Measurements from ENCODE around the gene HTT.

Gene HTT

GRCh38 chr4:3276986-3277385 lies 202.5 kb downstream of the HTT start:
- no peaks in the 10 kb centered on the region for H3K9me3 ChIP-seq (replicated peaks; ENCODE audit: insufficient read depth, low read length)
- H2AFZ ChIP-seq (ENCODE audit: low read length), result no peak overlapping the region
- no peaks in the 10 kb centered on the region for H3K79me2 ChIP-seq (ENCODE audit: low read length)
- no peak for TF ChIP-seq EZH2 (optimal IDR thresholded peaks at IDR 0.05; ENCODE audit: low read depth, low read length)
- no peak for TF ChIP-seq EZH2phosphoT487 (IDR thresholded peaks at IDR 0.05; ENCODE audit: low read length)
- TF ChIP-seq, protein P1, sequence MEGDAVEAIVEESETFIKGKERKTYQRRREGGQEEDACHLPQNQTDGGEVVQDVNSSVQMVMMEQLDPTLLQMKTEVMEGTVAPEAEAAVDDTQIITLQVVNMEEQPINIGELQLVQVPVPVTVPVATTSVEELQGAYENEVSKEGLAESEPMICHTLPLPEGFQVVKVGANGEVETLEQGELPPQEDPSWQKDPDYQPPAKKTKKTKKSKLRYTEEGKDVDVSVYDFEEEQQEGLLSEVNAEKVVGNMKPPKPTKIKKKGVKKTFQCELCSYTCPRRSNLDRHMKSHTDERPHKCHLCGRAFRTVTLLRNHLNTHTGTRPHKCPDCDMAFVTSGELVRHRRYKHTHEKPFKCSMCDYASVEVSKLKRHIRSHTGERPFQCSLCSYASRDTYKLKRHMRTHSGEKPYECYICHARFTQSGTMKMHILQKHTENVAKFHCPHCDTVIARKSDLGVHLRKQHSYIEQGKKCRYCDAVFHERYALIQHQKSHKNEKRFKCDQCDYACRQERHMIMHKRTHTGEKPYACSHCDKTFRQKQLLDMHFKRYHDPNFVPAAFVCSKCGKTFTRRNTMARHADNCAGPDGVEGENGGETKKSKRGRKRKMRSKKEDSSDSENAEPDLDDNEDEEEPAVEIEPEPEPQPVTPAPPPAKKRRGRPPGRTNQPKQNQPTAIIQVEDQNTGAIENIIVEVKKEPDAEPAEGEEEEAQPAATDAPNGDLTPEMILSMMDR (IDR thresholded peaks at IDR 0.05; ENCODE audit: low read length), result no peak
- H3K4me2 ChIP-seq (ENCODE audit: low read depth, low read length), result no peak overlapping the region
- H3K27ac ChIP-seq (ENCODE audit: low read length), result no peak overlapping the region
- DNase-seq, result no peak
- no peak overlapping the region for H3K4me3 ChIP-seq (ENCODE audit: low read length)
- H3K36me3 ChIP-seq (replicated peaks; ENCODE audit: insufficient read depth, low read length), result no peaks in the 10 kb centered on the region
- H3K9ac ChIP-seq (ENCODE audit: low read length), result no peak overlapping the region
- peaks cover under 1% of the 10 kb centered on the region; the same call in 1 of the 2 replicates for H3K27me3 ChIP-seq (replicated peaks; ENCODE audit: insufficient read depth, low read length)
- no peaks in the 10 kb centered on the region for H3K4me1 ChIP-seq (ENCODE audit: low read length)
- H4K20me1 ChIP-seq (ENCODE audit: insufficient read depth, low read length), result no peaks in the 10 kb centered on the region
- H3K9me2 ChIP-seq (replicated peaks; ENCODE audit: insufficient read depth, low read length), result no peaks in the 10 kb centered on the region
- H3F3A ChIP-seq (ENCODE audit: insufficient read depth, low read length), result no peaks in the 10 kb centered on the region

GRCh38 chr4:3280466-3280865 lies 206.0 kb downstream of the HTT start:
- H3K9me2 ChIP-seq (replicated peaks; ENCODE audit: insufficient read depth, low read length), result no peaks in the 10 kb centered on the region
- H3K9me3 ChIP-seq (replicated peaks; ENCODE audit: insufficient read depth, low read length), result no peaks in the 10 kb centered on the region
- no peaks in the 10 kb centered on the region for H3F3A ChIP-seq (ENCODE audit: insufficient read depth, low read length)
- H3K4me3 ChIP-seq (ENCODE audit: low read length), result no peak overlapping the region
- no peaks in the 10 kb centered on the region for H4K20me1 ChIP-seq (ENCODE audit: insufficient read depth, low read length)
- H2AFZ ChIP-seq (ENCODE audit: low read length), result no peak overlapping the region
- H3K79me2 ChIP-seq (ENCODE audit: low read length), result no peaks in the 10 kb centered on the region
- TF ChIP-seq EZH2 (optimal IDR thresholded peaks at IDR 0.05; ENCODE audit: low read depth, low read length), result no peak
- TF ChIP-seq, protein P1 (IDR thresholded peaks at IDR 0.05; ENCODE audit: low read length), result no peak
- H3K4me2 ChIP-seq (ENCODE audit: low read depth, low read length), result no peak overlapping the region
- H3K27me3 ChIP-seq (replicated peaks; ENCODE audit: insufficient read depth, low read length), result peaks cover 18% of the 10 kb centered on the region; the same call in 1 of the 2 replicates
- no peaks in the 10 kb centered on the region for H3K36me3 ChIP-seq (replicated peaks; ENCODE audit: insufficient read depth, low read length)
- H3K4me1 ChIP-seq (ENCODE audit: low read length), result no peaks in the 10 kb centered on the region
- H3K27ac ChIP-seq (ENCODE audit: low read length), result no peak overlapping the region
- no peak for DNase-seq
- H3K9ac ChIP-seq (ENCODE audit: low read length), result no peak overlapping the region

DNA sequence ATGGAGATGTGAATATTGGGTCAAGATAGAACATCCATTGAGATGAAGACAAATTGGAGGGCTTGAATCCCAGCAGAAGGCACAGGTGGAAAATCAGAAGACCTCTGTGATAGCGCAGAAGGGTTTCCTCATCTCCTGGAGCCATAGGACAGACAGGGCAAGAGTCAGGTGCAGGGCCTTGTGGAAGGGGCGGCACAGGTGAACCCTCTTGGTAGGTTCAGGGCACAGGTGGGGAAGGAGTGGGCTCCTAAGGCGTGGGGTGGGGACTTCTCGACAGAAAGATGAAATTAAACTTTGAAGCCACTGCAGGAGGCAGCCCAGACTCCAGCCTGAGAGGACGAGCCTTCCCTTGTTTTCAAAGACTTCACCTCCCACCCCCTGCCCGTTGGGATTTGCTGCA lies 209.0 kb downstream of the HTT start:
- Histone ChIP-seq H2AFZ (ENCODE audit: low read length) (no peak overlapping the region), H4K20me1 (ENCODE audit: insufficient read depth, low read length) (no peaks in the 10 kb centered on the region), H3K4me2 (ENCODE audit: low read depth, low read length) (no peak overlapping the region), H3K9ac (ENCODE audit: low read length) (no peak overlapping the region), H3K79me2 (ENCODE audit: low read length) (no peaks in the 10 kb centered on the region), H3K9me3 (replicated peaks; ENCODE audit: insufficient read depth, low read length) (no peaks in the 10 kb centered on the region), H3K4me3 (ENCODE audit: low read length) (no peak overlapping the region), H3K9me2 (replicated peaks; ENCODE audit: insufficient read depth, low read length) (no peaks in the 10 kb centered on the region), H3K27ac (ENCODE audit: low read length) (no peak overlapping the region), H3K4me1 (ENCODE audit: low read length) (peaks cover 12% of the 10 kb centered on the region), H3K27me3 (replicated peaks; ENCODE audit: insufficient read depth, low read length) (peaks cover 25% of the 10 kb centered on the region), H3F3A (ENCODE audit: insufficient read depth, low read length) (peaks cover 7% of the 10 kb centered on the region; the same call in 1 of the 2 replicates), H3K36me3 (replicated peaks; ENCODE audit: insufficient read depth, low read length) (no peaks in the 10 kb centered on the region)
- TF ChIP-seq, protein P1 (IDR thresholded peaks at IDR 0.05; ENCODE audit: low read length), result no peak
- TF ChIP-seq EZH2phosphoT487 (IDR thresholded peaks at IDR 0.05; ENCODE audit: low read length), result no peak
- no peak for TF ChIP-seq EZH2 (optimal IDR thresholded peaks at IDR 0.05; ENCODE audit: low read depth, low read length)
- no peak for DNase-seq
